ENCODE measurements around the gene HAO1.
"Not testable (repeated sequence)": the region's sequence is repeated elsewhere in the genome, so short reads cannot be mapped to it uniquely, and the experiment has no call there.

Gene HAO1

DNA sequence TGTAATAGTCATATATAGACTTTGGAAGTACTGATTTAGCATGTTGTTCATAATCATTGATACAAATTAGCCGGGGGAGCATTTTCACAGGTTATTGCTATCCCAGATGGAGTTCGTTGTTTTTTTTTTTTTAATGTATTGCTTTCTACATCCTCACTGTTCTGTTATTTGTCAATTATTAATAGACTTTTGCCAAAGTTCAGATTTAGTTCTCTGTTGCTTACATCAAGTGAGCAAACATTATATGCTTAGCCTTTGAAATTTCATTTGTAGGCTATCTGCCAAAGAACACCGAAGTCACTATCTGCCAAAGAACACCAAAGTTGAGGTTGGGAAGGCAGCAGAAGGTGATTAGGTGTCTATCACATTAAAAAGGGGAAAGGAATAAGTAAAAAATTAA lies at the start of gene HAO1:
Gene HAO1, minus strand, starts transcription at position 118 of the 400 bp plus-strand sequence. Its CDS starts 36 bp downstream, at position 82.
- H3K27me3 Mint-ChIP-seq = peaks cover 7% of the 10 kb centered on the region
- no peak within 1 kb of the TSS for H3K27ac Mint-ChIP-seq
- no peaks in the 10 kb centered on the region for H3K4me1 Mint-ChIP-seq
- no peak within 1 kb of the TSS for H3K4me3 Mint-ChIP-seq
- no peak for ATAC-seq
- DNase-seq = no peak
- no peaks in the 10 kb centered on the region for H3K9me3 Mint-ChIP-seq

DNA sequence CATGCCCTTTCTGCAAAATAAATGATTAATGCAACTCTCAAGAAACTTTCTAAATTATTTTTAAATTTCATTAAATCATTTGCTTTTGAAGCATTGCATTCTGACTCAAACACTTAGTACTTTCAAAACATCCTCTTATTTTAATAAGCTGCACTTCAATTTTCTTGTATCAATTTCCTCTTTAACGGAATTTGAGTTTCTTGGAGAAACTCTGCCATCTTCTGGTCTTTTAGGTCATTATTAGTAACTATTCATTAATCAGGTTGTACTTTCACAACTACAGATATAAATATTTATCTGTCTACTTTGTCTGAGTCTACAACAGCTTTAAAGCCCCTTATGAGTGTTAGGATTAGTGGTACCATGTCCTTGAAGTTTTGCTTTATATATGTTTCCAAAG lies 49.1 kb upstream of the HAO1 start:
- Mint-ChIP-seq H3K27me3 (no peaks in the 10 kb centered on the region), H3K4me3 (no peak overlapping the region), H3K27ac (no peak overlapping the region), H3K9me3 (peaks cover 10 to 11% of the 10 kb centered on the region in 2 donors), H3K4me1 (no peaks in the 10 kb centered on the region)
- DNase-seq (no peak), ATAC-seq (no peak)

DNA sequence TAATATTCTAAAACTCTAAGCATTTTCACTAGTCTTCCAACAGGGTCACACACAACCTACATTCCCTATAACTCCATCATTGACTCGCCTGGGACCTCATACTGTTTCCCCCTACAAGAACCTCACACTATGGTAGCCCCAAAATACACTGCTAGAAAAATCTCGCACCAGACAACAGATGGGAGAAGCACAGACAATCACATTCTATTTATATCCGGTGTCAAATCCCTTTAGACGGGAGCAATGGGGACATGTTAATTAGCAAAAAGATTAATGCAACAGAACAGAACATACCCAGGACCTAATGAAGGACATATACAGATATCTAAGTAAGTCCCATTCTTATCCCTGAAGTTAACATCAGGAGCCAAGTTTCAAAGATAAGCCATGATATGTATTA lies 45.7 kb upstream of the HAO1 start:
- ATAC-seq = no peak
- no peak overlapping the region for H3K4me3 Mint-ChIP-seq
- H3K9me3 Mint-ChIP-seq = no peaks in the 10 kb centered on the region
- no peak for DNase-seq
- peaks cover 8% of the 10 kb centered on the region for H3K4me1 Mint-ChIP-seq
- H3K27me3 Mint-ChIP-seq = no peaks in the 10 kb centered on the region
- no peak overlapping the region for H3K27ac Mint-ChIP-seq

DNA sequence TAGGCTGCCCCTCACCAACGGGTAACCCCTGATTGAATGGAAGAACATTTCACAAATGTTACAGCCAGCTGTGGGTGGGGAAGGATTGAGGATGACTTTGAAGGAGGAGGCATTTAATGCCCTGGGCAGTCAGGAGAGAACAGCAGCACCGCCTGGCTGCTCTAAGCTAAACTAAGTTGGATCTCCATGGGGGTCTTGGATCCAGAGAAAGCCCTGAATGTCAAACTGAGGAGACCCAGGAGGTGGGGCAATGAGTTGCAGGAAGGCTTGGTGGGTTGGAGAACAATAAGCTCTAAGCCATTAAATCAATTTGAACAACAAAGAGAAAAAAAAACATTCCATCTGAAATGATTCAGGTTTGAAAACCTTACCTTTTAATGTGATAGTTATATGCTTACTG lies 43.9 kb upstream of the HAO1 start:
- no peaks in the 10 kb centered on the region for H3K9me3 Mint-ChIP-seq
- no peaks in the 10 kb centered on the region for H3K27me3 Mint-ChIP-seq
- no peak overlapping the region for H3K4me3 Mint-ChIP-seq
- ATAC-seq (no peak), DNase-seq (no peak)
- peaks cover 17% of the 10 kb centered on the region for H3K4me1 Mint-ChIP-seq
- no peak overlapping the region for H3K27ac Mint-ChIP-seq

DNA sequence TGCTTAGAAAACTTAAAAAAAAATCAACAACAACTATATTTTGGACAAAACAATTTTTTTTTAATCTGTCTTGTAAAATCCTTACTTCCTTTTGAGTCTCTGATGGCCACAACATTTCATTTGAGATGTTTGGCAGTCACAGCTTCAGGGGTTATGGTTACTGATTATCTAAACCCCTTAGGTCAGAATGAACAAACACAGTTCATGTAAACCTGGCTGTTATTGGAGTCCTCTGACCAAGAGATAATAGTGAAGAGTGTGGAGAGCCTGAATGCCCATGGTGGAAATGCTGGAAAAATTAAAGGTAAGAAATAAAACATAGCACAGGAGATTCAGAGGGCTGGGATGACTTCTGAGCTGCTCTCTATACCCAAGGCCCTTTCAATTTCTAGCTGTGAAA lies 41.1 kb upstream of the HAO1 start:
- Mint-ChIP-seq H3K9me3 (no peaks in the 10 kb centered on the region), H3K4me3 (no peak overlapping the region), H3K4me1 (peaks cover 17% of the 10 kb centered on the region), H3K27me3 (no peaks in the 10 kb centered on the region), H3K27ac (no peak overlapping the region)
- DNase-seq (no peak), ATAC-seq (no peak)

DNA sequence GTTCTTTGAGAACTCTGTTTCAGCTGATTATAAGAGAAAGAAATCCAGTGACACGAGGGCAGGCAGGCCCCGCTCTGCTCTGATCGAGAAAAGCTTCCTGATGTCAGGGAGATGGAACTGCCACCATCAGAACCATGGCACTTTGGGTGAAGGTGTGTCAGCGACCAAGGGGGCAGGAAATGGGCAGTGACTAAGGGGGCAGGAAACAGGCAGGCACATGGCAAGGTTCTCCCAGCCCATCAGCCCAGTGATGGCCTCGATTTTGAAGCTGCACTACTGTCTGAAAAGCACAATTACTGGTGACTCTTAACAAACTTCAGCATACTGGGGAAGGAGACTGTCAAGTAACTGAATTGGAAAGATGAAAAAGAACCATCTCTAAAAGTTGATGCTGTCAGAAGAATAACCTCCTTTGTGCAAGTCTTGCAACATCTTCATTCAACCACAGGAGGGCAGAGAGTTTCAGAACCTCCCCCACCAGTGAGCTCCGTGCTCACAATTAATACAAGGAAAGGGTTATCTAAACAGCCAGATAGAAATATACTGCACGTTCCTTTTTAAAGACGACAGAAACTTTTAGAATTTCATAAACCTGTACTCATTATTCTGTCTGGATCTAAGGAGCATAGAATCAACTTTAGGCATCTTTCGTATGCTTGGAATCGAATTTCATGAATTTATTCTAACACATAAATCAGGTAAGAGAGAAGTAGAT lies 40.2 kb upstream of the HAO1 start:
- no peaks in the 10 kb centered on the region for H3K27me3 Mint-ChIP-seq
- no peaks in the 10 kb centered on the region for H3K9me3 Mint-ChIP-seq
- H3K27ac Mint-ChIP-seq = peak overlapping the region; percentile 29 to 67
- H3K4me3 Mint-ChIP-seq = no peak overlapping the region
- DNase-seq = peak; percentile 9 to 19
- peaks cover 17% of the 10 kb centered on the region for H3K4me1 Mint-ChIP-seq
- ATAC-seq = peak; percentile 90

DNA sequence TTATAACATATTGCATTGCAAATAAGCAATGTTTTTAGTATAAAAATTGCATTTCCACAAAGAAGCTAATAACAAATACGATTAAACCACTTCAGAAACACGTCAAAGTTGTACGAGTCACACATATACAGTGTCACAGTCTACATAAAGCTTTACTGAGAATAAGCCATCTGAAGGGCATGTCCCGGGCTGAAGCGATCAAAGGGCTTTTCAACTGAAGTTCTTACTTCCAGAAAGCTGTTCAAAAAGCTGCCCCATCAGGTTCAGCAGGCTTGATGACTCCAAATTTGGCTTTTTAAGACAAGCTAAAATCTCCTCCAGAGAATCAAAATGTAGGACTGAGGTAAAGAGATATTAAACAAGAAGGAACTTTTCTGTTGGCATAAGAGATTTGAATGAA lies 37.5 kb upstream of the HAO1 start:
- Mint-ChIP-seq H3K4me3 (no peak overlapping the region), H3K27me3 (no peaks in the 10 kb centered on the region), H3K4me1 (peaks cover 17% of the 10 kb centered on the region), H3K27ac (no peak overlapping the region), H3K9me3 (no peaks in the 10 kb centered on the region)
- ATAC-seq (no peak), DNase-seq (no peak)

DNA sequence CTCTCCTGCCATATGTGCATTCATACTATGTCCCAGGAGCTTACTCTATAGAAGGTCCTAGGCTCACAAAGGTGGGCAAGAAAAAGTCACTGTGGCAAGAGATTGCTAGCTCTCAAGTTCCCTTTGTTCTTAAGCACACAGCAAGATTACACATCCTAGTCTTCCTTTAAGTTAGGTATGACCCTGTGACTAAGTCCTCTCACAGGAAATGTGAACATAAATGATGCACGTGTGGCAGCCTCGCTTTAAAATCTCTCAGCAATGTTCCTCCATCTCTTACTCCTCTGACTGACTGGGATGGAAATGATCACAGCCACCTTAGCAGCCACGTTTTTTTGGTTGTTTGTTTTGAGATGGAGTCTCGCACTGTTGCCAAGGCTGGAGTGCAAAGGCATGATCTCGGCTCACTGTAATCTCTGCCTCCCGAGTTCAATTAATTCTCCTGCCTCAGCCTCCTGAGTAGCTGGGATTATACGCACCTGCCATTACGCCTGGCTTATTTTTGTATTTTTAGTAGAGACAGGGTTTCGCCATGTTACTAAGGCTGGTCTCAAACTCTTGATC lies 35.7 kb upstream of the HAO1 start:
- Mint-ChIP-seq H3K27ac (no peak overlapping the region), H3K4me3 (no peak overlapping the region), H3K4me1 (peaks cover 10% of the 10 kb centered on the region), H3K9me3 (no peaks in the 10 kb centered on the region), H3K27me3 (no peaks in the 10 kb centered on the region)
- DNase-seq (no peak), ATAC-seq (no peak)

DNA sequence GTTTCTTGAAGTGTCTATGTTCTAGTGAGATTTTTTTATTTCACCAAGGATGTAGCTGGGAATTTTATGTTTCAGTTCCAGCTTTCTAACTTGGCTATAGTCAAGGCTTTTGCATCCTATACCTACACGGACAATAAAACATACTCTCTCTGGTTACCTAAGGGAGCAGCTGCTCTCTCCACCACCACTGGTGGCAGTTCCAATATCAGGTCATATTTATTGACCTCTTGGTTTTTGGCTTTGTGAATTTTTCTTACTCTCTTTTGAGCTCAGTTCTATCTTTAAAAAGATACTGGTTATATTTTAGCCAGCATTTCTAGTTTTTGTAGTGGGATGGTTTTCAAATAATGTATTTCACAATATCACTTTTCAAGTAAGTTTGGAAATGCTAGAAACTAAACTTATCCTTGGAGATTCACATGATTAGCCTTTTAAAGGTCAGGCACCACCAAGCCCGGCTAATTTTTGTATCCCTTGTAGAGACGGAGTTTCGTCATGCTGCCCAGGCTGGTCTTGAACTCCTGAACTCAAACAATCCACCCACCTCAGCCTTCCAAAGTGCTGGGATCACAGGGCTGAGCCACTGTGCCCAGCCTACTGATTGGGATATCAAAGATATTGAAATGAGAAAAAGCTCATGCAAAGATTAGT lies 34.7 kb upstream of the HAO1 start:
- Mint-ChIP-seq H3K9me3 (no peaks in the 10 kb centered on the region), H3K27me3 (no peaks in the 10 kb centered on the region), H3K4me1 (no peaks in the 10 kb centered on the region), H3K27ac (no peak overlapping the region), H3K4me3 (no peak overlapping the region)
- DNase-seq (no peak), ATAC-seq (no peak)

DNA sequence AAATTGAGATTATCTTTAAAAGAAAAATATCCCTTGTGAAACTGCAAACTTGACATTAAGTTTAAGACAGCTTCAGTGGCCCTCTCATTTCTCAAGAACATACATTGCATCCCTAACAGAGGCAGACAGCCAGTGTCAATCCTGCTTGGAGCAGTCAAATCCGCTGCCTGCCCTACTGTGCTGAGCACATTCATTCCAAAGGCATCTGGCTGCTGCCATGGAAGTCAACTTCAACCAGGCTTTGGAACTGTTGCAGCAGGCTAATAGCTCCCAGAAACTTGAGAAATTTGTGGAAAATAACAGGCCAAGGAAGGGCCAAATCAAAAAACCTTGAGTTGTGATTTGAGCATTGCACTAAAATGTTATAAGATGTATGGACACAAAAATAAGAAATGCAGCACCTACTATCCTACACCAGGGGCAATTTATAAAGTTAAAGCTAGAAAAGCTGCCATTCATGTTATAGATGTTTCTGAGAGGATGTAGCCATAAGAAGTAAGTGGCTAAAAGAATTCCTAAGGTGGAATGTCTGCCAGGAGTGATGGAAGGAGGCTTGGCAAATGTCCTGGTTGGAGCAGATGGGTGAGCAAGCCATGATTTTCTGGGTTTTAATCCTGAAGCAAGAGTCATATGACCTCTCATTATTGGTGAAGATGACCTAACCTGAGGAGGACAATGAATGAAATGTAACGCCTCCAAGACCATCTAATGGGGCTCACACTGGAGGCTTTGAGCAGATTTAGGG lies 31.4 kb upstream of the HAO1 start:
- no peaks in the 10 kb centered on the region for H3K27me3 Mint-ChIP-seq
- no peak overlapping the region for H3K27ac Mint-ChIP-seq
- no peaks in the 10 kb centered on the region for H3K4me1 Mint-ChIP-seq
- ATAC-seq (no peak), DNase-seq (no peak)
- H3K4me3 Mint-ChIP-seq = no peak overlapping the region
- H3K9me3 Mint-ChIP-seq = no peaks in the 10 kb centered on the region

DNA sequence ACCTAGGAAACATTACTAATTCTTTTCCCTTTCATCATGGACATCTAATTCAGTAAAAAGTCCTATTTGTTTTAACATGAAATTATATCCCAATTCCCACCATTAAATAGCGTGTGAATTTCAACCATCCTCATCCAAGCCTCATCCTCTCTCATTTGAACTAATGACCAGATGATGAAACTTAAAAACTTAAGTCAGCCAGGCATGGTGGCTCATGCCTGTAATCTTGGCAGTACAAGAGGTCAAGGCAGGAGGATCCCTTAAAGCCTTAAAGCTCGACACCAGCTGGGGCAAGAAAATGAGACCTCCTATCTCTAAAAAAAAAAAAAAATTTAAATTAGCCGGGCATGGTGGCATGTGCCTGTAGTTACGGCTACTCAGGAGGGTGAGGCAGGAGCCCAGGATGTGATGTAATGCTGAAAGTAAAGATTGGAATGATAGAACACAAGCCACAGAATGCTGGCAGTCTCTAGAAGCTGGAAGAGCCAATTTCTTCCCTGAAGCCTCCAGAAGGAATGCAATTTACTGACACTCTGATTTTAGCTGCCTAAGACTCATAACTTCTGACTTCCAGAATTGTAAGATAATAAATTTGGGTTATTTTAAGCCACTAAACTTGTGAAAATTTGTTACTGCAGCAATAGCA lies 27.1 kb upstream of the HAO1 start:
- H3K9me3 Mint-ChIP-seq = no peaks in the 10 kb centered on the region
- H3K4me3 Mint-ChIP-seq = no peak overlapping the region
- DNase-seq = no peak
- ATAC-seq = no peak
- H3K27me3 Mint-ChIP-seq = no peaks in the 10 kb centered on the region
- no peak overlapping the region for H3K27ac Mint-ChIP-seq
- no peaks in the 10 kb centered on the region for H3K4me1 Mint-ChIP-seq

DNA sequence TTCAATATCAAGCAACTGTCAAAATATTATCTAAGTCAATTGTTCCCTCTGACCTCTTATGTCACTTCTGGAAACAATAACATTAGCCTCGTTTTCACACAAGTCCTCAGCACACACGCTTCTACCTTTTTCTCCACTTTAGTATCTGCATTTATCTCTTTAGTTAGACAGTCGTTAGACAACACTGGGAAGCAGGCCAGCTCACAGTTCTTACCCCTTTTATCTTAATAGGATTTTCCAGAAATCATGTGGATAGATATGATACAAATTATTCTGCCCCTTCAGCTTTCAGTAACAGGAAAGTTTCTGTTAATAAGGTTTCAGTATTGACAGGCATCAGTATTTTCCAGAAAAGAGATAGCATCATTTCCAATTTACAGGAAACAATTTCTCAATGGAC lies 25.9 kb upstream of the HAO1 start:
- ATAC-seq = no peak
- no peaks in the 10 kb centered on the region for H3K9me3 Mint-ChIP-seq
- no peak for DNase-seq
- no peaks in the 10 kb centered on the region for H3K4me1 Mint-ChIP-seq
- H3K27ac Mint-ChIP-seq = no peak overlapping the region
- H3K4me3 Mint-ChIP-seq = no peak overlapping the region
- H3K27me3 Mint-ChIP-seq = no peaks in the 10 kb centered on the region

DNA sequence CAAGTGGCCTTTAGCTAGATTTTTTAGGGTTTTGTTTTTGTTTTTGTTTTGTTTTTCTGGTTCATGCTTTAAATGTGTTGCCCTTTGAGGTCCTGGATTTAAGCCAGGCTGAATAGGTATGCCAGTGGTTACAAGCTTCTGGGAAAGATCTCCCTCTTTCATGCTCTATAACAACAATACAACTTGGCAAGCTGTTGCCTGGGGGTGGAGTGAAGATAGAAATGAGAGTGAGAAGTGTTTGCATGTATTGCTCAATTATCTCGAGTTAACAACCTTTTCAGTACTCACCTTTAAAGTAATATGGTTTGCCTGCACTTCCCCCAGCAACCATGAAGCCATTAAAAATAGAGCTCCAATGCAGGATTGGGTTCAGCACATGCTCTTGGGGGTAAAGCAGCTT lies 19.2 kb upstream of the HAO1 start:
- peaks cover 24% of the 10 kb centered on the region for H3K27me3 Mint-ChIP-seq
- no peak for DNase-seq

DNA sequence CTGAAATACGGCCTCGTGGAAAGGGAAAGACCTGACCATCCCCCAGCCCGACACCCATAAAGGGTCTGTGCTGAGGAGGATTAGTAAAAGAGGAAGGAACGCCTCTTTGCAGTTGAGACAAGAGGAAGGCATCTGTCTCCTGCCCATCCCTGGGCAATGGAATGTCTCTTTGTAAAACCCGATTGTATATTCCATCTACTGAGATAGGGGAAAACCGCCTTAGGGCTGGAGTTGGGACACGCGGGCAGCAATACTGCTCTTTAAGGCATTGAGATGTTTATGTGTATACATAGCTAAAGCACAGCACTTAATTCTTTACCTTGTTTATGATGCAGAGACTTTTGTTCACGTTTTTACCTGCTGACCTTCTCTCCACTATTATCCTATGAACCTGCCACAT lies 16.3 kb upstream of the HAO1 start:
- not testable (repeated sequence) for H3K4me3 Mint-ChIP-seq, DNase-seq, H3K4me1 Mint-ChIP-seq, H3K27ac Mint-ChIP-seq, ATAC-seq
- Mint-ChIP-seq H3K9me3 (peaks cover 9 to 10% of the 10 kb centered on the region in 2 donors), H3K27me3 (peaks cover 29% of the 10 kb centered on the region)

More for the DNA sequence above, 19.2 kb upstream of the HAO1 start:
- H3K27ac Mint-ChIP-seq = no peak overlapping the region
- no peak for ATAC-seq
- peaks cover 6 to 9% of the 10 kb centered on the region in 2 donors for H3K9me3 Mint-ChIP-seq
- H3K4me1 Mint-ChIP-seq = no peaks in the 10 kb centered on the region
- H3K4me3 Mint-ChIP-seq = no peak overlapping the region

DNA sequence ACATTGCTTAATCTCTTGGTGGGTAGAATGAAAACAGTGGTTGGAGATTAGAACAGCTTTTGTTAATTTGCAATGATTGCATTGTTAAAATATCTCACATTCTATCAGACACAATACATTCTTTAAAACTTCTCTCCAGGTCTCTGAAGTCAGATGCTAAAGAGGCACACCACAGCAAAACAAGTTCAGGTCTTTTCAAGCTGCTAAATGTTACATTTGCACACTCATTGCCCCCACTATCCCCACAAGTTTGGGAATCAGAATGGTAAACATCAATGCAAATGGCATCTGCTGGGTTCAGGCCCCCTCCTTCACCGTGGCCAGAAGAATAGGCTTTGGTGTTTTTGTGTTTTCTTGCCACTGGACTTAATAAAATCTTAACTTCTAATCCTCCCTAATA lies 10.1 kb upstream of the HAO1 start:
- DNase-seq (no peak), ATAC-seq (no peak)
- no peaks in the 10 kb centered on the region for H3K4me1 Mint-ChIP-seq
- peaks cover 32% of the 10 kb centered on the region for H3K27me3 Mint-ChIP-seq
- no peak overlapping the region for H3K4me3 Mint-ChIP-seq
- peaks cover 11 to 25% of the 10 kb centered on the region in 2 donors for H3K9me3 Mint-ChIP-seq
- no peak overlapping the region for H3K27ac Mint-ChIP-seq
